ENCODE data around the gene UTP4. TPM values are rescaled to one million over a fixed set of nuclear protein-coding genes. Genes with fewer than 3 reads are reported as not detected.

UTP4 gene
- total RNA-seq, 2 experiments from 2014 or later: 40.1 to 40.3 TPM

DNA sequence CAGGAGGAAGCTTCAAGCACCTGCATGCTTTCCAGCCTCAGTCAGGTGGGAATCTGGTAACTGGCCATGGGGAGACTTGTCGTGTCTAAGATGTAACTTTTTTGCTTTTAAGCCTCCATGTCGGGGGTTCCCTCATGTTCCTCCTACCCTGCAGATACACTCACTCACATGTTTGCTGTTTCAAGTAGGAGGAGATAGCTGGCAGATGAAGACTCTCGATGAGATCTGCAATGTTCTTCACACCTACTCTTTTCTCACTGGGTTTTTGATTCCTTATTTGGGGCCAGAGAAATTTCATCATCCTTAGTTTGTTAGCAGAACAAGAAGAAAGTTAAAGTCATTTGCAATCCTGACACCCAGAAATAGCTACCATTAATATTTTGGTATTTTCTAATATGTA, 24.7 kb downstream of the UTP4 start:
- H3K4me1 ChIP-seq (ENCODE audit: insufficient read depth, low read length): no peaks in the 10 kb centered on the region
- ATAC-seq (ENCODE audit: poor library complexity): no peak
- intact Hi-C loops (cut with DNase I, micrococcal nuclease): no loop called here
- TF ChIP-seq, protein P1, sequence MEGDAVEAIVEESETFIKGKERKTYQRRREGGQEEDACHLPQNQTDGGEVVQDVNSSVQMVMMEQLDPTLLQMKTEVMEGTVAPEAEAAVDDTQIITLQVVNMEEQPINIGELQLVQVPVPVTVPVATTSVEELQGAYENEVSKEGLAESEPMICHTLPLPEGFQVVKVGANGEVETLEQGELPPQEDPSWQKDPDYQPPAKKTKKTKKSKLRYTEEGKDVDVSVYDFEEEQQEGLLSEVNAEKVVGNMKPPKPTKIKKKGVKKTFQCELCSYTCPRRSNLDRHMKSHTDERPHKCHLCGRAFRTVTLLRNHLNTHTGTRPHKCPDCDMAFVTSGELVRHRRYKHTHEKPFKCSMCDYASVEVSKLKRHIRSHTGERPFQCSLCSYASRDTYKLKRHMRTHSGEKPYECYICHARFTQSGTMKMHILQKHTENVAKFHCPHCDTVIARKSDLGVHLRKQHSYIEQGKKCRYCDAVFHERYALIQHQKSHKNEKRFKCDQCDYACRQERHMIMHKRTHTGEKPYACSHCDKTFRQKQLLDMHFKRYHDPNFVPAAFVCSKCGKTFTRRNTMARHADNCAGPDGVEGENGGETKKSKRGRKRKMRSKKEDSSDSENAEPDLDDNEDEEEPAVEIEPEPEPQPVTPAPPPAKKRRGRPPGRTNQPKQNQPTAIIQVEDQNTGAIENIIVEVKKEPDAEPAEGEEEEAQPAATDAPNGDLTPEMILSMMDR (IDR thresholded peaks at IDR 0.05): no peak
- H3K27ac ChIP-seq (ENCODE audit: low read depth in 1 of 2, low read length in 2 of 2): no peak overlapping the region
- no peaks in the 10 kb centered on the region for H3K27me3 ChIP-seq (ENCODE audit: control insufficient read depth in 1 of 2, insufficient read depth in 2 of 2, low read length in 2 of 2)
- H3K4me3 Mint-ChIP-seq: no peak overlapping the region
- DNase-seq: no peak
- H3K4me3 ChIP-seq (ENCODE audit: low read length): no peak overlapping the region
- no peak overlapping the region for H3K27ac Mint-ChIP-seq
- H3K27me3 Mint-ChIP-seq: no peaks in the 10 kb centered on the region
- H3K36me3 ChIP-seq (ENCODE audit: insufficient read depth, low read length): peaks cover 72% of the 10 kb centered on the region
- ChIA-PET POLR2A (interaction anchor here (0.9 kb wide), 1 partner anchor 9 kb away, joined by 3 read pairs; no protein-coding TSS in a partner anchor), CTCF (no interaction called here)
- H3K9me3 ChIP-seq (ENCODE audit: control insufficient read depth in 1 of 2, insufficient read depth in 1 of 2, low read length in 2 of 2): no peaks in the 10 kb centered on the region
- H3K9me3 Mint-ChIP-seq: no peaks in the 10 kb centered on the region
- H3K36me3 Mint-ChIP-seq (ENCODE audit: low read depth): peaks cover 80% of the 10 kb centered on the region
- no peaks in the 10 kb centered on the region for H3K4me1 Mint-ChIP-seq (ENCODE audit: low read depth)

DNA sequence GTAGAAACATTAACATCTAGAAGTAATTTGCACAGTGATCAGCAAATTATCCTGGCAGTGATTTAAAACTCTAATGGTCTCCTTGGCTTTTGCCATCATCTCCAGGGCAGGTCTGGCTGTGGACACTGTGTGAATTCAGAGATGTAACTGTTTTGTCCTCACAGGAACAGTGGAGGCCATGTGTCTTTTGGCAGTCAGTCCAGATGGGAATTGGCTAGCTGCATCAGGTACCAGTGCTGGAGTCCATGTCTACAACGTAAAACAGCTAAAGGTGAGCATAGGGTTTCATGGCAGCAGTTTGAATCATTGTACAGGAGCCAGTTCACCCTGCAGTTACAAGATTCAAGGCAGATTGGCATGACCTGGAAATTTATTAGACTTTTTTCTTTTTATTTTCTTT, 27.7 kb downstream of the UTP4 start:
- H3K9me3 ChIP-seq (ENCODE audit: control insufficient read depth in 1 of 2, insufficient read depth in 1 of 2, low read length in 2 of 2): no peaks in the 10 kb centered on the region
- H3K27me3 ChIP-seq (ENCODE audit: control insufficient read depth in 1 of 2, insufficient read depth in 2 of 2, low read length in 2 of 2): no peaks in the 10 kb centered on the region
- H3K9me3 Mint-ChIP-seq: no peaks in the 10 kb centered on the region
- no peak overlapping the region for H3K4me3 Mint-ChIP-seq
- H3K27me3 Mint-ChIP-seq: no peaks in the 10 kb centered on the region
- H3K36me3 ChIP-seq (ENCODE audit: insufficient read depth, low read length): peaks cover 66% of the 10 kb centered on the region
- H3K36me3 Mint-ChIP-seq (ENCODE audit: low read depth): peaks cover 80% of the 10 kb centered on the region
- intact Hi-C loops (cut with DNase I, micrococcal nuclease): no loop called here
- H3K27ac Mint-ChIP-seq: no peak overlapping the region
- H3K27ac ChIP-seq (ENCODE audit: low read depth in 1 of 2, low read length in 2 of 2): no peak overlapping the region
- ChIA-PET POLR2A (no interaction called here), CTCF (no interaction called here)
- H3K4me1 ChIP-seq (ENCODE audit: insufficient read depth, low read length): no peaks in the 10 kb centered on the region
- no peak for DNase-seq
- no peak overlapping the region for H3K4me3 ChIP-seq (ENCODE audit: low read length)
- TF ChIP-seq, protein P1 (IDR thresholded peaks at IDR 0.05): no peak
- peaks cover under 1% of the 10 kb centered on the region for H3K4me1 Mint-ChIP-seq (ENCODE audit: low read depth)
- no peak for ATAC-seq (ENCODE audit: poor library complexity)

DNA sequence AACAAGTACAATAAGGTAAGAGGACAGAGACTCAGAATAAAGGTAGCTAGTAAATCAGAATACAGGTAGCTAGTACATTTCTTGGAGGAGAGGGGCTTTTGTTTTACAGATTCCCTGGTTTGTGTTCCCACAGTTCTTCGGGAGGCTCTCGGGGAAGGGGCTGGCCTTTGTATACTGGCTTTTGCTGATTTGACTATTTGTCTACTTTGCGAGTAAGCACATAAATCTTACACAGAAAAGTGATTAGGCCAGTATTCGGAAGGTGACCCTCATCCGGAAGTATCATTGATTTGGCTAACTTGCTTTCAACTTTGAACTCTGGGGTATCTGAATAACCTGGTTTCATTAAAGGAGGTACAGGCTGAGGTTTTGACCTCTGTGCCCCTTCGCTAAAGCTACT, 33.1 kb downstream of the UTP4 start:
- Histone ChIP-seq H3K4me3 (ENCODE audit: low read length) (no peak overlapping the region), H3K27ac (ENCODE audit: low read depth in 1 of 2, low read length in 2 of 2) (no peak overlapping the region), H3K27me3 (ENCODE audit: control insufficient read depth in 1 of 2, insufficient read depth in 2 of 2, low read length in 2 of 2) (no peaks in the 10 kb centered on the region), H3K9me3 (ENCODE audit: control insufficient read depth in 1 of 2, insufficient read depth in 1 of 2, low read length in 2 of 2) (no peaks in the 10 kb centered on the region), H3K4me1 (ENCODE audit: insufficient read depth, low read length) (peaks cover 14% of the 10 kb centered on the region), H3K36me3 (ENCODE audit: insufficient read depth, low read length) (peaks cover 67% of the 10 kb centered on the region)
- intact Hi-C loops (cut with DNase I, micrococcal nuclease): no loop called here
- H3K36me3 Mint-ChIP-seq (ENCODE audit: low read depth): peaks cover 88% of the 10 kb centered on the region
- no peak for ATAC-seq (ENCODE audit: poor library complexity)
- peaks cover 23% of the 10 kb centered on the region for H3K4me1 Mint-ChIP-seq (ENCODE audit: low read depth)
- H3K27me3 Mint-ChIP-seq: no peaks in the 10 kb centered on the region
- DNase-seq: no peak
- no peak overlapping the region for H3K4me3 Mint-ChIP-seq
- TF ChIP-seq, protein P1 (IDR thresholded peaks at IDR 0.05): no peak
- CTCF ChIA-PET: interaction anchor here (1.9 kb wide), 1 partner anchor 16 kb away, joined by 6 read pairs; no protein-coding TSS in a partner anchor
- H3K9me3 Mint-ChIP-seq: no peaks in the 10 kb centered on the region
- POLR2A ChIA-PET: interaction anchor here (1.1 to 2.1 kb wide), 2 partner anchors 9 to 22 kb away, joined by 3 to 20 read pairs; partner anchors contain the start of gene SNTB2
- H3K27ac Mint-ChIP-seq: peak overlapping the region; percentile 50

Data from CD4-positive, alpha-beta T cell (primary cell).